DOHH2 (cell line): Measurements from ENCODE around the gene MEN1.

Experiments
- H3F3A ChIP-seq: fragments of 200-600 bp; sonication (generic), shearing (Covaris generic); 2 replicates; pipeline ENCODE4 v1.6.0; 2016; ENCODE audit warnings: antibody characterized with exemption, mild to moderate bottlenecking; ENCODE audit not compliant: control insufficient read depth, insufficient read depth
- H3K27ac ChIP-seq: fragments of 200-600 bp; sonication (generic); 2 replicates; pipeline ENCODE4 v1.5.1; 2014; ENCODE audit warnings: low read depth, mild to moderate bottlenecking, low read length, moderate library complexity
- H3K27me3 ChIP-seq: fragments of 200-600 bp; sonication (generic); 2 replicates; pipeline ENCODE4 v1.6.1; 2014; ENCODE audit warnings: mild to moderate bottlenecking, low read length, mixed read lengths; ENCODE audit not compliant: control insufficient read depth
- H3K36me3 ChIP-seq: fragments of 200-600 bp; sonication (generic); 2 replicates; pipeline ENCODE4 v1.6.1; 2014; ENCODE audit warnings: mild to moderate bottlenecking, low read length, moderate library complexity, mixed read lengths; ENCODE audit not compliant: control insufficient read depth
- H3K4me1 ChIP-seq: fragments of 200-600 bp; sonication (generic); 2 replicates; pipeline ENCODE4 v1.6.1; 2014; ENCODE audit warnings: mild to moderate bottlenecking, low read length, mixed read lengths; ENCODE audit not compliant: control insufficient read depth
- H3K4me2 ChIP-seq: fragments of 200-600 bp; sonication (generic); 2 replicates; pipeline ENCODE4 v1.6.0; 2014; ENCODE audit warnings: mild to moderate bottlenecking, low read length, moderate library complexity
- H3K4me3 ChIP-seq: fragments of 200-600 bp; sonication (generic); 2 replicates; pipeline ENCODE4 v1.5.1; 2014; ENCODE audit warnings: mild to moderate bottlenecking, low read length, mixed read lengths
- H3K79me2 ChIP-seq: fragments of 200-600 bp; sonication (generic); 2 replicates; pipeline ENCODE4 v1.6.1; 2014; ENCODE audit warnings: mild to moderate bottlenecking, low read length, mixed read lengths; ENCODE audit not compliant: control insufficient read depth
- H3K9me2 ChIP-seq: fragments of 200-600 bp; sonication (generic); replicated peaks from 2 replicates; pipeline ENCODE4 v1.6.1; 2014; ENCODE audit warnings: mild to moderate bottlenecking, low read length, mixed read lengths; ENCODE audit not compliant: control insufficient read depth
- H3K9me3 ChIP-seq: fragments of 200-600 bp; sonication (generic); 2 replicates; pipeline ENCODE4 v1.6.1; 2014; ENCODE audit warnings: antibody characterized with exemption, low read length, mixed read lengths; ENCODE audit not compliant: control insufficient read depth, insufficient read depth
- H4K20me1 ChIP-seq: fragments of 200-600 bp; sonication (generic); 2 replicates; pipeline ENCODE4 v1.6.0; 2014; ENCODE audit warnings: low read depth, mild to moderate bottlenecking, antibody characterized with exemption, low read length, moderate library complexity; ENCODE audit not compliant: control insufficient read depth, insufficient read depth
- CTCF ChIP-seq: fragments of 200-600 bp; sonication (generic); IDR thresholded peaks from one replicate; pipeline ENCODE4 v1.5.1; 2014; ENCODE audit warnings: antibody characterized with exemption, mild to moderate bottlenecking, low read depth, low read length; ENCODE audit not compliant: poor library complexity, severe bottlenecking
- EZH2phosphoT487 ChIP-seq: fragments of 200-600 bp; sonication (generic); IDR thresholded peaks from 2 replicates; pipeline ENCODE4 v1.6.1; 2017; ENCODE audit warnings: borderline replicate concordance, mild to moderate bottlenecking, antibody characterized with exemption, low read length, moderate library complexity, mixed read lengths

Gene MEN1

GRCh38 chr11:64857485-64857884 is 47.1 kb upstream of the MEN1 start:
- Histone ChIP-seq H3K36me3 (peaks cover 81% of the 10 kb centered on the region), H3K27me3 (no peaks in the 10 kb centered on the region), H3K4me3 (no peak overlapping the region), H4K20me1 (no peaks in the 10 kb centered on the region), H3K4me2 (no peak overlapping the region), H3F3A (peaks cover 41% of the 10 kb centered on the region), H3K27ac (peak overlapping the region; percentile 3; the same call in 1 of the 2 replicates), H3K9me3 (no peaks in the 10 kb centered on the region), H3K4me1 (peaks cover 98% of the 10 kb centered on the region), H3K79me2 (peaks cover 76% of the 10 kb centered on the region), H3K9me2 (no peaks in the 10 kb centered on the region)
- TF ChIP-seq CTCF (no peak), EZH2phosphoT487 (no peak)

DNA sequence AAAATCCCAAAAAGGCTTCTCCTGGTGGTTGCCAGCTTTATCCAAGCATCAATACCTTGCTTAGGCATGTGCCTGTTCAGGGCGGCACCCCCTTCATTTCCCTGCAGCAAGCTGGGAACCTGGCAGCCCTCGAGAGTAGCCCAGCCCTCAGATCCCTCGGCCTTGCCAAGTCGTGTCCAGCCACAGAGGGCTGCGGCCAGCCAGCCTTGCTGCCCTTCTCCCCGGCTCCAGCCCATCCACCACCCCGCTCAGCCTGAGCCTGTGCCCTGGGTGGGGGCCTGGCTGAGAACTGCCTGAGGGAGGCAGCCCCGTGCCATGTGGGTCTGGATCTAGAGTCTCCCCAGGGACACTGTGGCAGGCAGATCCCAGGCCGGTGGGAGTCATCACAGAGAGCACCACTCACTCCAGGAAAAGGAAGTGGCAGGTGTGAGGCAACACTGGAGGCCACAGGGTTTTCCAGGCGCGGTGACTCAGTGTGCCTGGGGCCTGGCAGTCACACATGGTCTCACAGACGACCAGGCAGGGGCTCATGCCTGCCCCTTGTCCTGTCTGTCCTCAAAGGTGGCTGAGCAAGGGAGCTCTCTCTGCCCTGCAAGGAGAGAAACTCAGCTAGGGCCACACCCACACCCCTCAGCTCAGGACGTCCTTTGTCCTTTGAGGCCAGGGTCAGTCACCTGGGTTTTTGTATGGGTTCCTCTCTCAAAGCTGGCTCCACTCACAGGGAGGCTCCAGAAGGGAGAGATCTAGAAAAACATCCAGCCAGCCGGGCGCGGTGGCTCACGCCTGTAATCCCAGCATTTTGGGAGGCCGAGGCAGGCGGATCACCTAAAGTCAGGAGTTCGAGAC is 46.3 kb upstream of the MEN1 start:
- no peak overlapping the region for H3K27ac ChIP-seq
- no peaks in the 10 kb centered on the region for H3K9me2 ChIP-seq
- H3K27me3 ChIP-seq: no peaks in the 10 kb centered on the region
- peaks cover 69% of the 10 kb centered on the region for H3K79me2 ChIP-seq
- H3K36me3 ChIP-seq: peaks cover 84% of the 10 kb centered on the region
- peaks cover 41% of the 10 kb centered on the region for H3F3A ChIP-seq
- peaks cover 98% of the 10 kb centered on the region for H3K4me1 ChIP-seq
- no peaks in the 10 kb centered on the region for H4K20me1 ChIP-seq
- H3K4me3 ChIP-seq: no peak overlapping the region
- TF ChIP-seq CTCF (no peak), EZH2phosphoT487 (no peak)
- H3K4me2 ChIP-seq: no peak overlapping the region
- no peaks in the 10 kb centered on the region for H3K9me3 ChIP-seq

GRCh38 chr11:64855596-64856304 is 45.4 kb upstream of the MEN1 start:
- peak overlapping the region; percentile 80; the same call in 1 of the 2 replicates for H3K4me2 ChIP-seq
- peaks cover 62% of the 10 kb centered on the region for H3K79me2 ChIP-seq
- H3K4me3 ChIP-seq: no peak overlapping the region
- peaks cover 82% of the 10 kb centered on the region for H3K36me3 ChIP-seq
- peak overlapping the region; percentile 98; the same call in 1 of the 2 replicates for H3K27ac ChIP-seq
- TF ChIP-seq EZH2phosphoT487 (no peak), CTCF (no peak)
- no peaks in the 10 kb centered on the region for H3K27me3 ChIP-seq
- H3K9me3 ChIP-seq: no peaks in the 10 kb centered on the region
- H3F3A ChIP-seq: peaks cover 40% of the 10 kb centered on the region
- no peaks in the 10 kb centered on the region for H3K9me2 ChIP-seq
- no peaks in the 10 kb centered on the region for H4K20me1 ChIP-seq
- H3K4me1 ChIP-seq: peaks cover 98% of the 10 kb centered on the region
